ENCODE results near the gene ZNF496.

DNA sequence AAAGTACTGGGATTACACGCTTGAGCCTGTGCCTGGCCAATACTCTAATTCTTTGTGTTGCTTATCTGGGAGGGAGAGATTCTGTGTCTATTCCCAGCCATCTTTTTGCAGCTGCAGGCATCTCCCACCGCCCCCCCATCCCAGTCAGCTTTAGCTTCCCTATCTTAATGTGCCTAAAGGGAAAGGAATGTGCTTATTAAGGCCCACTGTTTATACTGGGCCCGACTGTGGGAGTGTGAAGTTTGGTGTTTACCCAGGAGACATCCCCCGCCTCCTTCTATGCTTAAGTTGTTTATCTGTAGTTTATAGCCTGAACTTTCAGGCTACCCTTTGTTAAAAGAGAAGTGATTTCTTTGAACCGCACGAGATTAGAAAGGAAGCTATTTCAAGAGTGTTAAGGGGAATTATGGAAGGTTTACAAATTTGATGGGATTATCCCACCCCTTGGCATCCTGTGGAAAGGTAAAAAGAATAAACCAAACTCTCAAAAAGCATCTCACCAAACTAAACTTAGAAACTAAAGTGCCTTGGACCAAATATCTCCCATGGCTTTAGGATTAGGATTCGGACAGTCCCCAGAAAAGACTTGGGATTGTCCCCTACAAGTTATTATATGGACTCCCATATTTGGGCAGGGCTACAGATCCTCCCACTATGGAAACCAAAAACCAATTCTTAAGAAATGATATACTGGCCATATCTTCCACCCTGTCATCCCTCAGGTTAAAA is 25.5 kb upstream of the ZNF496 start:
- TF ChIP-seq, protein P1, sequence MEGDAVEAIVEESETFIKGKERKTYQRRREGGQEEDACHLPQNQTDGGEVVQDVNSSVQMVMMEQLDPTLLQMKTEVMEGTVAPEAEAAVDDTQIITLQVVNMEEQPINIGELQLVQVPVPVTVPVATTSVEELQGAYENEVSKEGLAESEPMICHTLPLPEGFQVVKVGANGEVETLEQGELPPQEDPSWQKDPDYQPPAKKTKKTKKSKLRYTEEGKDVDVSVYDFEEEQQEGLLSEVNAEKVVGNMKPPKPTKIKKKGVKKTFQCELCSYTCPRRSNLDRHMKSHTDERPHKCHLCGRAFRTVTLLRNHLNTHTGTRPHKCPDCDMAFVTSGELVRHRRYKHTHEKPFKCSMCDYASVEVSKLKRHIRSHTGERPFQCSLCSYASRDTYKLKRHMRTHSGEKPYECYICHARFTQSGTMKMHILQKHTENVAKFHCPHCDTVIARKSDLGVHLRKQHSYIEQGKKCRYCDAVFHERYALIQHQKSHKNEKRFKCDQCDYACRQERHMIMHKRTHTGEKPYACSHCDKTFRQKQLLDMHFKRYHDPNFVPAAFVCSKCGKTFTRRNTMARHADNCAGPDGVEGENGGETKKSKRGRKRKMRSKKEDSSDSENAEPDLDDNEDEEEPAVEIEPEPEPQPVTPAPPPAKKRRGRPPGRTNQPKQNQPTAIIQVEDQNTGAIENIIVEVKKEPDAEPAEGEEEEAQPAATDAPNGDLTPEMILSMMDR (IDR thresholded peaks at IDR 0.05): no peak
- TF ChIP-seq POLR2A (IDR thresholded peaks at IDR 0.05): no peak
